Esophagus muscularis mucosa (tissue), 4 donors: Measurements from ENCODE around the gene FBXO31.

Experiments
- CTCF ChIP-seq, 3 experiments: fragments of 200-600 bp in 2 of 3; fragments of 450-650 bp in 1 of 3; sonication (generic) in 2 of 3; IDR thresholded peaks; one replicate each; pipeline ENCODE4 v1.5.1; 2017 to 2019; ENCODE audit warnings: antibody characterized with exemption in 3 of 3, mild to moderate bottlenecking in 2 of 3, moderate library complexity in 1 of 3
- EP300 ChIP-seq: sonication (generic); formaldehyde crosslinking; IDR thresholded peaks from one replicate; pipeline ENCODE4 v1.6.1; 2017; ENCODE audit warnings: antibody characterized with exemption
- POLR2AphosphoS5 ChIP-seq, 2 donors: sonication (generic); formaldehyde crosslinking; IDR thresholded peaks; one replicate each; pipeline ENCODE4 v1.6.1; 2017; ENCODE audit warnings: antibody characterized with exemption in 2 of 2

GRCh38 chr16:87345726-87346424 is 37.7 kb downstream of the FBXO31 start:
- no peak for TF ChIP-seq CTCF (IDR thresholded peaks at IDR 0.05)
- no peak for TF ChIP-seq EP300
- no peak for TF ChIP-seq POLR2AphosphoS5 (IDR thresholded peaks at IDR 0.05)
